ENCODE data around the gene EFCAB5.
"Not testable (repeated sequence)": the region's sequence is repeated elsewhere in the genome, so short reads cannot be mapped to it uniquely, and the experiment has no call there.

The EFCAB5 gene

GRCh38 chr17:29931231-29931932, 10.1 kb upstream of the EFCAB5 start:
- DNase-seq (ENCODE audit: insufficient read length, low spot score) (no peak), FAIRE-seq (peak; percentile 80)
- TF ChIP-seq POLR2A (IDR thresholded peaks at IDR 0.05; ENCODE audit: low read depth, low read length) (0 out of 2 replicates have a peak, but pooled peaks have one; percentile 30), PAX5 (IDR thresholded peaks at IDR 0.05; ENCODE audit: insufficient read depth, low read length, severe bottlenecking) (no peak), POU2F2 (IDR thresholded peaks at IDR 0.05; ENCODE audit: low read depth, low read length) (0 out of 2 replicates have a peak, but pooled peaks have one; percentile 47), SPI1 (IDR thresholded peaks at IDR 0.05; ENCODE audit: low read depth, low read length) (no peak)

GRCh38 chr17:29933379-29933778, 8.1 kb upstream of the EFCAB5 start:
- DNase-seq (ENCODE audit: insufficient read length, low spot score) (no peak), FAIRE-seq (no peak)
- TF ChIP-seq TAF1 (IDR thresholded peaks at IDR 0.05; ENCODE audit: low read depth, low read length) (no peak), POLR2AphosphoS5 (IDR thresholded peaks at IDR 0.05; ENCODE audit: low read depth, low read length) (no peak), SPI1 (IDR thresholded peaks at IDR 0.05; ENCODE audit: low read depth, low read length) (no peak), POLR2A (IDR thresholded peaks at IDR 0.05; ENCODE audit: low read depth, low read length) (no peak), POU2F2 (IDR thresholded peaks at IDR 0.05; ENCODE audit: low read depth, low read length) (no peak), PAX5 (IDR thresholded peaks at IDR 0.05; ENCODE audit: insufficient read depth, low read length, severe bottlenecking) (no peak)

GRCh38 chr17:29935909-29936308, 5.5 kb upstream of the EFCAB5 start:
- not testable (repeated sequence) for DNase-seq (ENCODE audit: insufficient read length, low spot score); FAIRE-seq

GRCh38 chr17:29936724-29937123, 4.7 kb upstream of the EFCAB5 start:
- TF ChIP-seq POU2F2 (IDR thresholded peaks at IDR 0.05; ENCODE audit: low read depth, low read length) (no peak), POLR2AphosphoS5 (IDR thresholded peaks at IDR 0.05; ENCODE audit: low read depth, low read length) (no peak), TAF1 (IDR thresholded peaks at IDR 0.05; ENCODE audit: low read depth, low read length) (no peak), SPI1 (IDR thresholded peaks at IDR 0.05; ENCODE audit: low read depth, low read length) (no peak), PAX5 (IDR thresholded peaks at IDR 0.05; ENCODE audit: insufficient read depth, low read length, severe bottlenecking) (no peak), POLR2A (IDR thresholded peaks at IDR 0.05; ENCODE audit: low read depth, low read length) (no peak)

GRCh38 chr17:29945281-29945680, 3.8 kb downstream of the EFCAB5 start:
- DNase-seq (ENCODE audit: insufficient read length, low spot score): no peak
- no peak for FAIRE-seq
- TF ChIP-seq SPI1 (IDR thresholded peaks at IDR 0.05; ENCODE audit: low read depth, low read length) (no peak), POLR2AphosphoS5 (IDR thresholded peaks at IDR 0.05; ENCODE audit: low read depth, low read length) (no peak), POU2F2 (IDR thresholded peaks at IDR 0.05; ENCODE audit: low read depth, low read length) (no peak)

More at GRCh38 chr17:29936724-29937123, 4.7 kb upstream of the EFCAB5 start:
- no peak for FAIRE-seq
- no peak for DNase-seq (ENCODE audit: insufficient read length, low spot score)

- no peak for FAIRE-seq
- no peak for DNase-seq (ENCODE audit: insufficient read length, low spot score)
- TF ChIP-seq SPI1 (IDR thresholded peaks at IDR 0.05; ENCODE audit: low read depth, low read length) (peak; percentile 82), POLR2AphosphoS5 (IDR thresholded peaks at IDR 0.05; ENCODE audit: low read depth, low read length) (no peak)
Measured at GRCh38 chr17:29948448-29949215, 7.2 kb downstream of the EFCAB5 start.

- TF ChIP-seq TAF1 (IDR thresholded peaks at IDR 0.05; ENCODE audit: low read depth, low read length) (no peak), POLR2A (IDR thresholded peaks at IDR 0.05; ENCODE audit: low read depth, low read length) (no peak)
- FAIRE-seq (peak; percentile 81), DNase-seq (ENCODE audit: insufficient read length, low spot score) (no peak)
Measured at GRCh38 chr17:29949696-29950095, 8.3 kb downstream of the EFCAB5 start.

- DNase-seq (ENCODE audit: insufficient read length, low spot score) (no peak), FAIRE-seq (no peak)
- TF ChIP-seq TAF1 (IDR thresholded peaks at IDR 0.05; ENCODE audit: low read depth, low read length) (no peak), SPI1 (IDR thresholded peaks at IDR 0.05; ENCODE audit: low read depth, low read length) (no peak), POU2F2 (IDR thresholded peaks at IDR 0.05; ENCODE audit: low read depth, low read length) (no peak), POLR2A (IDR thresholded peaks at IDR 0.05; ENCODE audit: low read depth, low read length) (no peak), POLR2AphosphoS5 (IDR thresholded peaks at IDR 0.05; ENCODE audit: low read depth, low read length) (no peak), PAX5 (IDR thresholded peaks at IDR 0.05; ENCODE audit: insufficient read depth, low read length, severe bottlenecking) (no peak)
Measured at GRCh38 chr17:29954405-29954804, 13.0 kb downstream of the EFCAB5 start.

GRCh38 chr17:29956225-29956624, 14.8 kb downstream of the EFCAB5 start:
- TF ChIP-seq POU2F2 (IDR thresholded peaks at IDR 0.05; ENCODE audit: low read depth, low read length) (no peak), SPI1 (IDR thresholded peaks at IDR 0.05; ENCODE audit: low read depth, low read length) (no peak), TAF1 (IDR thresholded peaks at IDR 0.05; ENCODE audit: low read depth, low read length) (no peak), POLR2AphosphoS5 (IDR thresholded peaks at IDR 0.05; ENCODE audit: low read depth, low read length) (no peak), POLR2A (IDR thresholded peaks at IDR 0.05; ENCODE audit: low read depth, low read length) (no peak), PAX5 (IDR thresholded peaks at IDR 0.05; ENCODE audit: insufficient read depth, low read length, severe bottlenecking) (no peak)
- no peak for DNase-seq (ENCODE audit: insufficient read length, low spot score)
- no peak for FAIRE-seq

- not testable (repeated sequence) for FAIRE-seq; DNase-seq (ENCODE audit: insufficient read length, low spot score)
Measured at GRCh38 chr17:29957488-29957887, 16.1 kb downstream of the EFCAB5 start.

Measured in GM12891 (cell line).